ENCODE measurements around the gene HPN. TPM values are rescaled to one million over a fixed set of nuclear protein-coding genes. Genes with fewer than 3 reads are reported as not detected.
A peak's percentile ranks its signal among the peaks of the same experiment; 100 is the strongest.
"Not testable (repeated sequence)": the region's sequence is repeated elsewhere in the genome, so short reads cannot be mapped to it uniquely, and the experiment has no call there.

The HPN gene
- total RNA-seq, 1 donor from 2014 or later = 28.1 TPM

- peak; percentile 76 for DNase-seq
- Histone ChIP-seq H3K27ac (peak overlapping the region; percentile 79), H3K36me3 (peaks cover 33% of the 10 kb centered on the region)
Measured at GRCh38 chr19:35006342-35006998, 35.1 kb upstream of the HPN start.

DNA sequence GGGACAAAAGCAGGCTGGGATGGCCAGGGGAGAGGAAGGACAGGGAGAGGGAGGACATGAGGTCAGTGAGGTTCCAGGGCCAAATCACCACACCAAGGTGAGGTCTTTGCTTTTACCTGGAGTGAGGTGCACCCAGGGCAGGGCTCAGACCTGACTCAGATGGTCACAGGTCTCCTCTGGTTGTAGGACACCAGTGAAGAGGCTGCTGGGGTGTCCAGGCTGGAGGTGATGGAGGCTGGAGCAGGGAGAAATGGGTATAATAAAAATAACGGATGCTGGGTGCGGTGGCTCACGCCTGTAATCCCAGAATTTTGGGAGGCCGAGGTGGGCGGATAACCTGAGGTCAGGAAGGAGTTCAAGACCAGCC is 34.5 kb upstream of the HPN start:
- peaks cover 38% of the 10 kb centered on the region for H3K36me3 ChIP-seq
- peak overlapping the region; percentile 79 for H3K27ac ChIP-seq
- DNase-seq = no peak
- peaks cover 81% of the 10 kb centered on the region for H3K4me1 ChIP-seq
- H3K27me3 ChIP-seq (ENCODE audit: low read depth) = no peaks in the 10 kb centered on the region
- no peak for ATAC-seq
- TF ChIP-seq, protein P1, sequence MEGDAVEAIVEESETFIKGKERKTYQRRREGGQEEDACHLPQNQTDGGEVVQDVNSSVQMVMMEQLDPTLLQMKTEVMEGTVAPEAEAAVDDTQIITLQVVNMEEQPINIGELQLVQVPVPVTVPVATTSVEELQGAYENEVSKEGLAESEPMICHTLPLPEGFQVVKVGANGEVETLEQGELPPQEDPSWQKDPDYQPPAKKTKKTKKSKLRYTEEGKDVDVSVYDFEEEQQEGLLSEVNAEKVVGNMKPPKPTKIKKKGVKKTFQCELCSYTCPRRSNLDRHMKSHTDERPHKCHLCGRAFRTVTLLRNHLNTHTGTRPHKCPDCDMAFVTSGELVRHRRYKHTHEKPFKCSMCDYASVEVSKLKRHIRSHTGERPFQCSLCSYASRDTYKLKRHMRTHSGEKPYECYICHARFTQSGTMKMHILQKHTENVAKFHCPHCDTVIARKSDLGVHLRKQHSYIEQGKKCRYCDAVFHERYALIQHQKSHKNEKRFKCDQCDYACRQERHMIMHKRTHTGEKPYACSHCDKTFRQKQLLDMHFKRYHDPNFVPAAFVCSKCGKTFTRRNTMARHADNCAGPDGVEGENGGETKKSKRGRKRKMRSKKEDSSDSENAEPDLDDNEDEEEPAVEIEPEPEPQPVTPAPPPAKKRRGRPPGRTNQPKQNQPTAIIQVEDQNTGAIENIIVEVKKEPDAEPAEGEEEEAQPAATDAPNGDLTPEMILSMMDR (IDR thresholded peaks at IDR 0.05) = no peak
- H3K4me3 ChIP-seq = no peak overlapping the region
- intact Hi-C loops (cut with DNase I) = no loop called here
- no peaks in the 10 kb centered on the region for H3K9me3 ChIP-seq

More at GRCh38 chr19:35006342-35006998, 35.1 kb upstream of the HPN start:
- peak; percentile 88 to 91 for ATAC-seq
- intact Hi-C loops (cut with DNase I) = no loop called here
- TF ChIP-seq, protein P1 (IDR thresholded peaks at IDR 0.05) = no peak
- peaks cover 84% of the 10 kb centered on the region for H3K4me1 ChIP-seq
- H3K4me3 ChIP-seq = no peak overlapping the region
- H3K9me3 ChIP-seq = no peaks in the 10 kb centered on the region
- no peaks in the 10 kb centered on the region for H3K27me3 ChIP-seq (ENCODE audit: low read depth)

- H3K9me3 ChIP-seq; ATAC-seq; H3K27me3 ChIP-seq (ENCODE audit: low read depth); intact Hi-C loops (cut with DNase I); H3K4me3 ChIP-seq; DNase-seq: not testable (repeated sequence)
- H3K4me1 ChIP-seq = peaks cover 81% of the 10 kb centered on the region
- peaks cover 42% of the 10 kb centered on the region for H3K36me3 ChIP-seq
- peak overlapping the region; percentile 79 for H3K27ac ChIP-seq
Measured at GRCh38 chr19:35007427-35007826, 34.1 kb upstream of the HPN start.

DNA sequence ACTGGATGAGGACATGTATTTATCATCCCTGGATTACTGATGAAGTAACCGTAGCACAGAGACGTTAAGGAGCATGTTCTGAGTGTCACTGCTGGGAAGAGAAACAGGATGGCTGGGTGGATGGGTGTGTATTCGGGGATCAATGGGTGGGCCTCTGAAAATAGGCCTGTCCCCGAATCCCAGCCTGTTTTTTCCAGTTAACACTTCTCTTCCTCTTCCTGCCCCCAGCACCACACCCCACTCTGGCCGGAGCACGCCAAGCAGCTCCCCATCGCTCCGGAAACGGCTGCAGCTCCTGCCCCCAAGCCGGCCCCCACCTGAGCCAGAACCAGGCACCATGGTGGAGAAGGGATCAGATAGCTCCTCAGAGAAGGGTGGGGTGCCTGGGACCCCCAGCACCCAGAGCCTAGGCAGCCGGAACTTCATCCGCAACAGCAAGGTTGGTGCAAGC is 32.6 kb upstream of the HPN start:
- TF ChIP-seq, protein P1 (IDR thresholded peaks at IDR 0.05) = no peak
- H3K4me1 ChIP-seq = peaks cover 80% of the 10 kb centered on the region

GRCh38 chr19:35009424-35010415 is 31.8 kb upstream of the HPN start:
- Histone ChIP-seq H3K27ac (peak overlapping the region; percentile 67), H3K4me3 (no peak overlapping the region), H3K4me1 (peaks cover 80% of the 10 kb centered on the region), H3K27me3 (ENCODE audit: low read depth) (no peaks in the 10 kb centered on the region), H3K9me3 (no peaks in the 10 kb centered on the region), H3K36me3 (peaks cover 52% of the 10 kb centered on the region)
- TF ChIP-seq, protein P1 (IDR thresholded peaks at IDR 0.05) = no peak
- intact Hi-C loops (cut with DNase I) = loop anchor here (5.0 kb wide), 1 partner anchor 37 kb away; no protein-coding TSS in a partner anchor
- ATAC-seq = no peak
- DNase-seq = no peak

More for the DNA sequence above, 32.6 kb upstream of the HPN start:
- intact Hi-C loops (cut with DNase I) = no loop called here
- H3K4me3 ChIP-seq = no peak overlapping the region
- no peak for DNase-seq
- no peaks in the 10 kb centered on the region for H3K27me3 ChIP-seq (ENCODE audit: low read depth)
- peak overlapping the region; percentile 79 for H3K27ac ChIP-seq
- peaks cover 44% of the 10 kb centered on the region for H3K36me3 ChIP-seq
- no peak for ATAC-seq
- no peaks in the 10 kb centered on the region for H3K9me3 ChIP-seq
